GM10248 (cell line): ENCODE results near the gene CXCL14.

Experiments used
- CTCF ChIA-PET: fragments of 300-600 bp; sonication (Branson Sonifier 250); formaldehyde crosslinking; extraction: SDS; loops from one replicate; lab custom pipeline; 2021; ENCODE audit warnings: antibody characterized with exemption; lab: Yijun Ruan, JAX
- POLR2A ChIA-PET: fragments of 350-650 bp; sonication (Branson Sonifier 250); formaldehyde crosslinking; extraction: SDS; loops from one replicate; lab custom pipeline; 2020; ENCODE audit warnings: antibody characterized with exemption; lab: Yijun Ruan, JAX
- DNase-seq: peaks from one replicate; pipeline ENCODE4 v3.0.0; 2012; ENCODE audit errors: extremely low spot score
- CTCF ChIP-seq: IDR thresholded peaks from 2 replicates; pipeline ENCODE4 v1.5.1; 2012; ENCODE audit warnings: mild to moderate bottlenecking, low read depth; ENCODE audit errors: extremely low read depth, missing control alignments, control extremely low read depth

The CXCL14 gene

DNA sequence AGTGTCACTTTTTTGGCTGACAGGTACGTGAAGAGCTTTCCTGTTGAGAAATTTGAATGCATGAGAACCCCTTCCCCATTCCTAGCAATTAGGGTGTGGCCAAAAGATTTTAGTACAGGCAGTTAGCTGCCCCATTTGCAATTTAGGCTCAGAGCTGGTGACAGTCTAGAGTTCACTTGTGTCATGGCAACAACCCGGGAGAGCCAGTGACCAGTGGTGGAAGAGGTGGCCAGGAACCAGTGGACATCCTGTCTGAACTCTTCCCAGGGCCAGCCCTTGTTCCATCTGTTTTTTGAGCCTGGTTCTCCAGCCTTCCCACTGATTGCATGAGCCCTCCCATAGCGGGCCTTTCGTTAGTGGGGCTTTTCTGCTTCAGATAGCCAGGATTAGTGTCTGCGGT is 40.5 kb downstream of the CXCL14 start:
- peak; percentile 5 for DNase-seq
- CTCF ChIA-PET, result interaction anchor here (1.4 to 2.4 kb wide), 4 partner anchors 15 to 80 kb away, joined by 6 to 8 read pairs (median 6); no protein-coding TSS in a partner anchor
- no peak for TF ChIP-seq CTCF
- POLR2A ChIA-PET, result no interaction called here

GRCh38 chr5:135537745-135538144 is 41.0 kb downstream of the CXCL14 start:
- DNase-seq, result peak; percentile 7
- ChIA-PET CTCF (interaction anchor here (1.4 to 2.4 kb wide), 4 partner anchors 15 to 80 kb away, joined by 6 to 8 read pairs (median 6); no protein-coding TSS in a partner anchor), POLR2A (no interaction called here)
- TF ChIP-seq CTCF, result no peak

- ChIA-PET CTCF (interaction anchor here (1.4 to 2.4 kb wide), 4 partner anchors 16 to 79 kb away, joined by 6 to 8 read pairs (median 6); no protein-coding TSS in a partner anchor), POLR2A (no interaction called here)
- peak; percentile 6 for DNase-seq
- no peak for TF ChIP-seq CTCF
Measured at GRCh38 chr5:135537271-135537670, 41.5 kb downstream of the CXCL14 start.

GRCh38 chr5:135535820-135536801 is 42.7 kb downstream of the CXCL14 start, which contains the start of gene NEUROG1:
NEUROG1 (minus strand) TSS chr5:135535964; CDS start chr5:135535690, 274 bp downstream.
- ChIA-PET POLR2A (no interaction called here), CTCF (interaction anchor here (2.4 kb wide), 1 partner anchor 78 kb away, joined by 6 read pairs; no protein-coding TSS in a partner anchor)
- TF ChIP-seq CTCF, result no peak
- no peak for DNase-seq

DNA sequence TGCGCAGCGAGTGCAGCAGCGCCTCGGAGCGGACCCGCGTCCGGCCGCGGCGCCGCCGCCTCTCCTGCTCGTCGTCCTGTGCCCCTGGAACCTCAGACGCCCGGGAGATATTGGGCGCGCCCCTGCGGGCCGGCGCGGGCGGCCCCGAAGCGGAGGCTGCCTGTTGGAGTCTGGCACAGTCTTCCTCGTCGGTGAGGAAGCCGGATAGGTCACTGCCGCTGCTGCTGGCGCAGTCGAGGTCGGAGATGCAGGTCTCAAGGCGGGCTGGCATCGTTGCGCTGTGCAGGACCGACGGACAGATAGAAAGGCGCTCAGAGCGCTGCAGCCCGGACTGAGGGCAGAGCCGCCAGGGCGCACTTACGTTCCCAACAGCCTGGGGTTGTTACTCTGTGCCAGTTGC is 43.4 kb downstream of the CXCL14 start:
- no peak for TF ChIP-seq CTCF
- ChIA-PET POLR2A (no interaction called here), CTCF (no interaction called here)
- DNase-seq, result no peak

DNA sequence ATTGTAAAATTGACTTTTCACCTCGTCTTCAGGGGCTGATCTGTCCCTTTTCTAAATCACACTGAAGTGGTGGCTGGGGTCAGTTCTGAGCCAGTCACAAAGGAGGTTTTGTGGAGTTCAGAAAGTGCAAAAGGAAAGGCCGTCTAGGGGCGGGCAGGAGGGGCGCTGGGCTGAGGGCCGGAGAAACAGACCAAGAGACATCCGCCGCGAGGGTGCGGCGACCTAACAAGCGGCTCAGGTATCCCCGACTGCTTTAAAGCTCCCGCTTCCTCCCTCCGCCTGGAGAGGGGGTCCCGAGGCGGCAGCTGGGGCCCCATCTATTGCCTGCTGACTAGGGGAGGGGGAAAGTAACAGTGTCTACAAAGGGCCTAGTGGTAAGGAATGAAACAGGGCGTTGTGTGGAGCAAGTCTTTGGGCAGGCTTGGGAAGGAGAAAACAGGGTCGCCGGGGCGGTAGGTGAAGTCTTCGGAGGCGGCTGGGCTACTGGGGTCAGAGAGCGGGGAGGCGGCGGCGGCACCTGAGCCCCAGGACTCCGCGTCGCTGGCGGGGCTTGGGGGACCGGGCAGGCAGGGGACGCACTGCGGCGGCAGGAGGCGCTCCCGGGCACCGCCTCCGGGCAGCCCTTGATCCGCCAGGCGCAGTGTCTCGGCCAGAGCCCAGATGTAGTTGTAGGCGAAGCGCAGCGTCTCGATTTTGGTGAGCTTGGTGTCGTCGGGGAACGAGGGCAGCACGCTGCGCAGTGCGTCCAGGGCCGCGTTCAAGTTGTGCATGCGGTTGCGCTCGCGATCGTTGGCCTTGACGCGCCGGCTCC is 44.0 kb downstream of the CXCL14 start:
- POLR2A ChIA-PET, result no interaction called here
- no peak for DNase-seq
- no peak for TF ChIP-seq CTCF
- CTCF ChIA-PET, result no interaction called here
